SK-N-SH treated with all-trans-retinoic acid at 6 μM for 48 hours (cell line): Measurements from ENCODE around the gene PRMT3.

Experiments
- ATAC-seq: fragments of 200-7000 bp; cut with Tn5 transposase; 3 replicates; pipeline ENCODE4 v1.9.1; 2020; ENCODE audit warnings: mild to moderate bottlenecking, moderate library complexity
- BACH2 ChIP-seq: fragments of 250-450 bp; sonication (Bioruptor Pico); IDR thresholded peaks from 2 replicates; pipeline ENCODE4 v1.9.0; 2021; ENCODE audit warnings: mild to moderate bottlenecking, borderline replicate concordance
- CSDC2 ChIP-seq: fragments of 250-450 bp; sonication (Bioruptor Pico); IDR thresholded peaks from 2 replicates; pipeline ENCODE4 v1.5.0; 2020; ENCODE audit warnings: mild to moderate bottlenecking, moderate library complexity
- ESRRG ChIP-seq: fragments of 250-450 bp; sonication (Bioruptor Pico); IDR thresholded peaks from 2 replicates; pipeline ENCODE4 v1.6.1; 2021; ENCODE audit warnings: mild to moderate bottlenecking
- ISL1 ChIP-seq: fragments of 250-450 bp; sonication (Bioruptor Pico); IDR thresholded peaks from 2 replicates; pipeline ENCODE4 v2.1.2; 2022; ENCODE audit warnings: mild to moderate bottlenecking, moderate library complexity
- SNAI2 ChIP-seq: fragments of 250-450 bp; sonication (Bioruptor Pico); IDR thresholded peaks from 2 replicates; pipeline ENCODE4 v1.5.0; 2020; ENCODE audit warnings: mild to moderate bottlenecking, moderate library complexity
- TOX ChIP-seq: fragments of 250-450 bp; sonication (Bioruptor Pico); IDR thresholded peaks from 2 replicates; pipeline ENCODE4 v1.8.0; 2021; ENCODE audit warnings: mild to moderate bottlenecking, moderate library complexity, borderline replicate concordance
- ZC3H10 ChIP-seq: fragments of 250-450 bp; sonication (Bioruptor Pico); IDR thresholded peaks from 2 replicates; pipeline ENCODE4 v1.5.1; 2021; ENCODE audit warnings: mild to moderate bottlenecking, moderate library complexity
- ZNF70 ChIP-seq: fragments of 450-650 bp; formaldehyde crosslinking; IDR thresholded peaks from 2 replicates; pipeline ENCODE4 v1.5.0; 2020; ENCODE audit warnings: mild to moderate bottlenecking, moderate library complexity
- ZNF8 ChIP-seq: fragments of 450-650 bp; formaldehyde crosslinking; IDR thresholded peaks from 2 replicates; pipeline ENCODE4 v1.5.0; 2020; ENCODE audit warnings: mild to moderate bottlenecking, moderate library complexity
- TF ChIP-seq, protein P1 (sequence below): fragments of 250-450 bp; sonication (Bioruptor Pico); IDR thresholded peaks from 2 replicates; pipeline ENCODE4 v1.5.1; 2020; ENCODE audit warnings: low read depth, mild to moderate bottlenecking, moderate library complexity
- TF ChIP-seq, protein P2 (sequence below): fragments of 250-450 bp; sonication (Bioruptor Pico); IDR thresholded peaks from 2 replicates; pipeline ENCODE4 v1.5.0; 2020; ENCODE audit warnings: mild to moderate bottlenecking, moderate library complexity
- TF ChIP-seq, protein P3 (sequence below): fragments of 250-450 bp; sonication (Bioruptor Pico); IDR thresholded peaks from 2 replicates; pipeline ENCODE4 v1.5.1; 2021; ENCODE audit warnings: mild to moderate bottlenecking, moderate library complexity

PRMT3 gene

DNA sequence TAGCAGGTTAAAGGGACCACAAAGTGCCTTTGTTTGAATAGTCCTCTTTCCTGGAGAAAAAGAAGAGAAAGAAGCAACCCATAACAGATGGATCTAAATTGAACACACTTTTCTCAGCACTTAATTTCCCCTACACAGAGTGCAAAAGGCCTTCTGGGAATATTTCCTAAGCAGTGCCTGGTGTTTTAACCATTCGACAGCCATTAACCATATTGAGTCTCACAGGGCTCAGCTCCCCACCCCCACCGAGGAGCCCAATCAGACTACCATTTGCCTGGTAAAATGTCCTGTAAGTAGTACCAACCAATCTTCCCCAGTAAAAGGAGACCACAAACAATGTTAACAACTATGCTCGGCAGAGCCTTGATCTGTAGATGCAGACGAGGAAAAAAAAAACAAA is 171.2 kb downstream of the PRMT3 start:
- ATAC-seq, result no peak
- no peak for TF ChIP-seq ZC3H10 (CRISPR knock-in tag)
- TF ChIP-seq CSDC2 (CRISPR knock-in tag), result no peak
- no peak for TF ChIP-seq ZNF8
- TF ChIP-seq, protein P1, sequence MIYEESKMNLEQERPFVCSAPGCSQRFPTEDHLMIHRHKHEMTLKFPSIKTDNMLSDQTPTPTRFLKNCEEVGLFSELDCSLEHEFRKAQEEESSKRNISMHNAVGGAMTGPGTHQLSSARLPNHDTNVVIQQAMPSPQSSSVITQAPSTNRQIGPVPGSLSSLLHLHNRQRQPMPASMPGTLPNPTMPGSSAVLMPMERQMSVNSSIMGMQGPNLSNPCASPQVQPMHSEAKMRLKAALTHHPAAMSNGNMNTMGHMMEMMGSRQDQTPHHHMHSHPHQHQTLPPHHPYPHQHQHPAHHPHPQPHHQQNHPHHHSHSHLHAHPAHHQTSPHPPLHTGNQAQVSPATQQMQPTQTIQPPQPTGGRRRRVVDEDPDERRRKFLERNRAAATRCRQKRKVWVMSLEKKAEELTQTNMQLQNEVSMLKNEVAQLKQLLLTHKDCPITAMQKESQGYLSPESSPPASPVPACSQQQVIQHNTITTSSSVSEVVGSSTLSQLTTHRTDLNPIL (CRISPR knock-in tag), result no peak
- TF ChIP-seq TOX (CRISPR knock-in tag), result no peak
- no peak for TF ChIP-seq ESRRG
- no peak for TF ChIP-seq ISL1 (CRISPR knock-in tag)
- no peak for TF ChIP-seq SNAI2 (CRISPR knock-in tag)
- TF ChIP-seq, protein P2, sequence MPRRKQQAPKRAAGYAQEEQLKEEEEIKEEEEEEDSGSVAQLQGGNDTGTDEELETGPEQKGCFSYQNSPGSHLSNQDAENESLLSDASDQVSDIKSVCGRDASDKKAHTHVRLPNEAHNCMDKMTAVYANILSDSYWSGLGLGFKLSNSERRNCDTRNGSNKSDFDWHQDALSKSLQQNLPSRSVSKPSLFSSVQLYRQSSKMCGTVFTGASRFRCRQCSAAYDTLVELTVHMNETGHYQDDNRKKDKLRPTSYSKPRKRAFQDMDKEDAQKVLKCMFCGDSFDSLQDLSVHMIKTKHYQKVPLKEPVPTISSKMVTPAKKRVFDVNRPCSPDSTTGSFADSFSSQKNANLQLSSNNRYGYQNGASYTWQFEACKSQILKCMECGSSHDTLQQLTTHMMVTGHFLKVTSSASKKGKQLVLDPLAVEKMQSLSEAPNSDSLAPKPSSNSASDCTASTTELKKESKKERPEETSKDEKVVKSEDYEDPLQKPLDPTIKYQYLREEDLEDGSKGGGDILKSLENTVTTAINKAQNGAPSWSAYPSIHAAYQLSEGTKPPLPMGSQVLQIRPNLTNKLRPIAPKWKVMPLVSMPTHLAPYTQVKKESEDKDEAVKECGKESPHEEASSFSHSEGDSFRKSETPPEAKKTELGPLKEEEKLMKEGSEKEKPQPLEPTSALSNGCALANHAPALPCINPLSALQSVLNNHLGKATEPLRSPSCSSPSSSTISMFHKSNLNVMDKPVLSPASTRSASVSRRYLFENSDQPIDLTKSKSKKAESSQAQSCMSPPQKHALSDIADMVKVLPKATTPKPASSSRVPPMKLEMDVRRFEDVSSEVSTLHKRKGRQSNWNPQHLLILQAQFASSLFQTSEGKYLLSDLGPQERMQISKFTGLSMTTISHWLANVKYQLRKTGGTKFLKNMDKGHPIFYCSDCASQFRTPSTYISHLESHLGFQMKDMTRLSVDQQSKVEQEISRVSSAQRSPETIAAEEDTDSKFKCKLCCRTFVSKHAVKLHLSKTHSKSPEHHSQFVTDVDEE (CRISPR knock-in tag), result no peak
- TF ChIP-seq BACH2, result no peak
- TF ChIP-seq ZNF70 (CRISPR knock-in tag), result no peak
- TF ChIP-seq, protein P3, sequence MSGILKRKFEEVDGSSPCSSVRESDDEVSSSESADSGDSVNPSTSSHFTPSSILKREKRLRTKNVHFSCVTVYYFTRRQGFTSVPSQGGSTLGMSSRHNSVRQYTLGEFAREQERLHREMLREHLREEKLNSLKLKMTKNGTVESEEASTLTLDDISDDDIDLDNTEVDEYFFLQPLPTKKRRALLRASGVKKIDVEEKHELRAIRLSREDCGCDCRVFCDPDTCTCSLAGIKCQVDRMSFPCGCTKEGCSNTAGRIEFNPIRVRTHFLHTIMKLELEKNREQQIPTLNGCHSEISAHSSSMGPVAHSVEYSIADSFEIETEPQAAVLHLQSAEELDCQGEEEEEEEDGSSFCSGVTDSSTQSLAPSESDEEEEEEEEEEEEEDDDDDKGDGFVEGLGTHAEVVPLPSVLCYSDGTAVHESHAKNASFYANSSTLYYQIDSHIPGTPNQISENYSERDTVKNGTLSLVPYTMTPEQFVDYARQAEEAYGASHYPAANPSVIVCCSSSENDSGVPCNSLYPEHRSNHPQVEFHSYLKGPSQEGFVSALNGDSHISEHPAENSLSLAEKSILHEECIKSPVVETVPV, result no peak
